Calu3 (cell line): Measurements from ENCODE around the gene GOLGA6B. TPM values are rescaled to one million over a fixed set of nuclear protein-coding genes. Genes with fewer than 3 reads are reported as not detected.
A peak's percentile ranks its signal among the peaks of the same experiment; 100 is the strongest.
"Not testable (repeated sequence)": the region's sequence is repeated elsewhere in the genome, so short reads cannot be mapped to it uniquely, and the experiment has no call there.

Experiments
- BruUV-seq: library from RNA; stranded (reverse); fragments of 400-500 nt; replicated peaks from 2 replicates; lab custom pipeline; 2021; lab: Mats Ljungman, UMichigan
- CTCF ChIA-PET: fragments of 300-600 bp; sonication (Branson Sonifier 250); formaldehyde crosslinking; loops from one replicate; lab custom pipeline; 2022; ENCODE audit warnings: antibody characterized with exemption; lab: Charles Lee
- DNase-seq: peaks from one replicate; pipeline ENCODE4 v3.0.0; 2022
- H3K27ac Mint-ChIP-seq: one replicate; pipeline ENCODE4 v1.8.0; 2022; ENCODE audit warnings: mixed read lengths; ENCODE audit not compliant: unreplicated experiment
- H3K27me3 Mint-ChIP-seq: one replicate; pipeline ENCODE4 v1.8.0; 2022; ENCODE audit warnings: mixed read lengths; ENCODE audit not compliant: unreplicated experiment
- H3K36me3 Mint-ChIP-seq: one replicate; pipeline ENCODE4 v1.8.0; 2022; ENCODE audit warnings: mild to moderate bottlenecking, moderate library complexity, mixed read lengths; ENCODE audit not compliant: insufficient read depth, unreplicated experiment
- H3K4me1 Mint-ChIP-seq: one replicate; pipeline ENCODE4 v1.8.0; 2022; ENCODE audit warnings: mild to moderate bottlenecking, low read depth, mixed read lengths; ENCODE audit not compliant: unreplicated experiment
- H3K4me3 Mint-ChIP-seq: one replicate; pipeline ENCODE4 v1.8.0; 2022; ENCODE audit warnings: mild to moderate bottlenecking, low read depth, moderate library complexity, mixed read lengths; ENCODE audit not compliant: unreplicated experiment
- H3K9me3 Mint-ChIP-seq: one replicate; pipeline ENCODE4 v1.8.0; 2022; ENCODE audit warnings: low read depth, mixed read lengths; ENCODE audit not compliant: unreplicated experiment
- intact Hi-C: fragments of 100-400 bp; cut with micrococcal nuclease; formaldehyde crosslinking; loops from one replicate; pipeline ENCODE4 v1.10.0; 2022; ENCODE audit not compliant: unreplicated experiment
- total RNA-seq: library from RNA; stranded (reverse); gene quantifications from 2 replicates; pipeline ENCODE4 v1.2.3, GENCODE V29; 2022
- TF ChIP-seq, protein P1 (sequence below): fragments of 200-600 bp; IDR thresholded peaks from one replicate; pipeline ENCODE4 v1.8.0; 2022; ENCODE audit warnings: antibody characterized with exemption; ENCODE audit not compliant: unreplicated experiment

GOLGA6B gene
- total RNA-seq, 1 experiment from 2014 or later, result not detected

DNA sequence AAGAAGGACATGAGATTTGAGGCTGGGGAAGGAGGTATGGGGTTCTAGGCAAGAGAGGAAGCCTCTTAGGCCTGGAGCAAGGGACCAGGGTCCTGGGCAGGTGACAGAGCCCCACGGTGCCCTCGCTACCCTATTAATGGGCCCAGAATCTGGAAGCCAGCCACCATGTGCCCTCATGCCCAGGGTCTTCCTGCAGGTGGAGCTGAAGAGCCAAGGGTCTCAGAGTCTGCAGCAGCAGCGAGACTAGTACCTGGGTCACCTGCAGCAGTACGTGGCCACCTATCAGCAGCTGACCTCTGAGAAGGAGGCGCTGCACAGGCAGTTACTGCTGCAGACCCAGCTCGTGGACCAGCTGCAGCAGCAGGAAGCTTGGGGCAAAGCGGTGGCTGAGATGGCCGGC lies 9.4 kb downstream of the GOLGA6B start:
- H3K4me3 Mint-ChIP-seq, BruUV-seq, H3K9me3 Mint-ChIP-seq, H3K36me3 Mint-ChIP-seq, intact Hi-C loops, H3K27ac Mint-ChIP-seq, CTCF ChIA-PET, H3K4me1 Mint-ChIP-seq: not testable (repeated sequence)
- DNase-seq, result peak; percentile 33
- peaks cover 13% of the 10 kb centered on the region for H3K27me3 Mint-ChIP-seq

DNA sequence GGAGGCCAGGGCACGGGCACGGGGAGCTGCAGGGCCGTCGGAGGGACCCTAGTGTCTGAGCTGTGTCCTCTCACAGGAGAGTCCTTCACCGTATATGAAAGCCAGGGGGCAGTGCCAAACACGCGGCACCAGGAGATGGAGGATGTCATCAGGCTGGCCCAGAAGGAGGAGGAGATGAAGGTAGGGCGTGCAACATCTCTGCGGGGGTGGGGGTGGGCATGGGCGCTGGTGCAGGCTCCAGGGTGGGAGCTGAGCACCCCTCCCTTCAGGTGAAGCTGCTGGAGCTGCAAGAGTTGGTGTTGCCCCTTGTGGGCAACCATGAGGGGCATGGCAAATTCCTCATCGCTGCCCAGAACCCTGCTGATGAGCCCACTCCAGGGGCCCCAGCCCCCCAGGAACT lies 11.2 kb downstream of the GOLGA6B start:
- DNase-seq, H3K9me3 Mint-ChIP-seq, BruUV-seq, intact Hi-C loops, CTCF ChIA-PET, H3K4me1 Mint-ChIP-seq, H3K36me3 Mint-ChIP-seq, H3K4me3 Mint-ChIP-seq, H3K27ac Mint-ChIP-seq: not testable (repeated sequence)
- H3K27me3 Mint-ChIP-seq, result peaks cover 13% of the 10 kb centered on the region

DNA sequence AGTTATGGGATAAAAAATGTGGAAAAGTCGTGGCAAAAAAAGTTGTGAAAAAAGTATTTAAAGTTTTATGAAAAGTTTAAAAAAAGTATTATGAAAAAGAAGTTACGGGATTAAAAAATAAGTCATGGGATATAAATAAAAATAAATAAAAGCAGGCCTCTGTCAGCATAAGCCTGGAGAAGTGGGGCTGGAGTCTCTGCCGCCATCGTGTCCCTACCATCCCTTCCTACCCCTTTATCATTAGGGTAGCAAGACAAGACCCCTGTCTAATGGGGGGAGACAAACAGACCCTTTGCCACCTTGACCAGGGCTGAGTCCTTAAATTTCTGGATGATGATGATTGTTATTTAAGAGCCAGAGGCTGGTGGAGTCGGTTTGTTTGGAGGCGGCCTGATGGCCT lies 15.3 kb downstream of the GOLGA6B start:
- H3K4me3 Mint-ChIP-seq, H3K27ac Mint-ChIP-seq, BruUV-seq, CTCF ChIA-PET, DNase-seq, H3K9me3 Mint-ChIP-seq, intact Hi-C loops, H3K36me3 Mint-ChIP-seq: not testable (repeated sequence)
- Mint-ChIP-seq H3K4me1 (peaks cover 12% of the 10 kb centered on the region), H3K27me3 (peaks cover 11% of the 10 kb centered on the region)

DNA sequence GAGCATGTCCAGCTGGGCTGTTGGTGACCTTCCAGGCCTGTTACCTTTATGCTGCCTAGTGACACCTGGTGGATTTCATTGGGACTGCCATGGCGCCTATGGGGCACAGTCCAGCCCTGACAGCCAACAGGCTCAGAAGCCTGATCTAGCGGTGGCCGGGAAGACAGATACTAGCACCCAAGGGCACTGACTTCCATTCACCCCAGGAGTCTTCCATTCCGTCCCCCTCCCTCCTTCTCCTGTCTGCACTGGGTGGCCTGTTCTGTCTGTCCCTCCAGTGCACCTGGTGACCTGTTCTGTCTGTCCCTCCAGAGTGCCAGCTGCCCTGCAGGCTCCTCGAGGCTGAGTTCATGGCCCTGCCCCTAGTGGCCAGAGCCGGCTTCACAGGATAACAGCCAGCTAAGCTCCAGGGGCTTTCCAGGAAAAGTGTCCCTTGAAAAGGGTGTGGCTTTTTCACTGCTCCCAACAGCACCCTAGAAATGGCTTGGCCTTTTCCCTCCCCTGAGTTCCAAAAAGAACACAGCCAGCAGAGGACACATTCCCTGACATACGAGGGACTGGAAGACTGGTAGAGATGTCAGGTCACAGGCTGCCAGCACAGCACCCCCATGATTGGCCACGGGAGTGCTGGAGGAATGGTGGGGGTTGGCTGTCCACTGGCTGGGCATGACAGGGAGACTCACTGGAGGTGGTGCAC lies 16.3 kb downstream of the GOLGA6B start:
- intact Hi-C loops, H3K36me3 Mint-ChIP-seq, BruUV-seq, H3K9me3 Mint-ChIP-seq: not testable (repeated sequence)
- H3K27ac Mint-ChIP-seq, result peak overlapping the region; percentile 17
- CTCF ChIA-PET, result interaction anchor here (0.7 to 1.3 kb wide), 7 partner anchors 10 to 358 kb away, joined by 3 to 20 read pairs (median 4); partner anchors contain the start of genes BBS4 and HIGD2B
- H3K4me3 Mint-ChIP-seq, result peak overlapping the region; percentile 62
- peaks cover 12% of the 10 kb centered on the region for H3K4me1 Mint-ChIP-seq
- H3K27me3 Mint-ChIP-seq, result peaks cover 13% of the 10 kb centered on the region
- DNase-seq, result peak; percentile 92
- TF ChIP-seq, protein P1, sequence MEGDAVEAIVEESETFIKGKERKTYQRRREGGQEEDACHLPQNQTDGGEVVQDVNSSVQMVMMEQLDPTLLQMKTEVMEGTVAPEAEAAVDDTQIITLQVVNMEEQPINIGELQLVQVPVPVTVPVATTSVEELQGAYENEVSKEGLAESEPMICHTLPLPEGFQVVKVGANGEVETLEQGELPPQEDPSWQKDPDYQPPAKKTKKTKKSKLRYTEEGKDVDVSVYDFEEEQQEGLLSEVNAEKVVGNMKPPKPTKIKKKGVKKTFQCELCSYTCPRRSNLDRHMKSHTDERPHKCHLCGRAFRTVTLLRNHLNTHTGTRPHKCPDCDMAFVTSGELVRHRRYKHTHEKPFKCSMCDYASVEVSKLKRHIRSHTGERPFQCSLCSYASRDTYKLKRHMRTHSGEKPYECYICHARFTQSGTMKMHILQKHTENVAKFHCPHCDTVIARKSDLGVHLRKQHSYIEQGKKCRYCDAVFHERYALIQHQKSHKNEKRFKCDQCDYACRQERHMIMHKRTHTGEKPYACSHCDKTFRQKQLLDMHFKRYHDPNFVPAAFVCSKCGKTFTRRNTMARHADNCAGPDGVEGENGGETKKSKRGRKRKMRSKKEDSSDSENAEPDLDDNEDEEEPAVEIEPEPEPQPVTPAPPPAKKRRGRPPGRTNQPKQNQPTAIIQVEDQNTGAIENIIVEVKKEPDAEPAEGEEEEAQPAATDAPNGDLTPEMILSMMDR, result peak; percentile 77

DNA sequence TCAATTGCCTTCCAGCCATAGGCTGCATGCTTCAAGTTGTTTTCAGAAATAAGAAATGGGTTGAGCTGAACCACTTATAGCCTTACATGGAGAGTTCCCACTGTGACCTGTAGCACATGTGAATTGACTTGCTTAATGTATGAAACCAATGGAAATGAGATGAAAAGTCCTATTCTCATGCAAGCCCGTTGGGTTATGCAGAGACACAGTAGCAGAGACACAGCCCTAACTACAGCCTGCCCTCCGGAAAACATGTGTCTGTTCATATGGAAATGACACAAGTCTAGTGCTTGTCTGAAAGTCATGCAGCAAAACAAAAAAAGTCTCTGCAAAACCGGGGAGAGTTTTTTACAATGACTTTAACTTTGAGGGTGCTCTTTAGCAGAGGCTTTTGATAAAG lies 17.0 kb downstream of the GOLGA6B start:
- Mint-ChIP-seq H3K36me3 (no peaks in the 10 kb centered on the region), H3K4me1 (peaks cover 12% of the 10 kb centered on the region), H3K9me3 (no peaks in the 10 kb centered on the region), H3K27me3 (peaks cover 17% of the 10 kb centered on the region), H3K4me3 (no peak overlapping the region), H3K27ac (no peak overlapping the region)
- intact Hi-C loops, result no loop called here
- TF ChIP-seq, protein P1, result no peak
- DNase-seq, result no peak
- no TSS peak for BruUV-seq
- CTCF ChIA-PET, result interaction anchor here (0.7 to 1.3 kb wide), 8 partner anchors 9 to 359 kb away, joined by 3 to 20 read pairs (median 4); partner anchors contain the start of genes BBS4 and HIGD2B
